Stimulated activated CD4-positive, alpha-beta T cell treated with anti-CD3 and anti-CD28 coated beads, TNF-alpha, amount 100 ng/mL, for 4 hours (primary cell): Measurements from ENCODE around the gene HNRNPD.
"Not testable (repeated sequence)": the region's sequence is repeated elsewhere in the genome, so short reads cannot be mapped to it uniquely, and the experiment has no call there.

ENCODE experiments used
- DNase-seq, 3 experiments: peaks; one replicate each; pipeline ENCODE4 v3.0.0-alpha.2; 2020; ENCODE audit warnings: low read depth in 3 of 3

The HNRNPD gene

GRCh38 chr4:82372517-82373485 is 990 bp downstream of the HNRNPD start:
- peak; percentile 45 to 52 (median 50) for DNase-seq

GRCh38 chr4:82371497-82371896 is 2.3 kb downstream of the HNRNPD start:
- DNase-seq: no peak

- no peak for DNase-seq
Observed at GRCh38 chr4:82367438-82368097, 6.2 kb downstream of the HNRNPD start.

GRCh38 chr4:82366431-82366830 is 7.4 kb downstream of the HNRNPD start:
- DNase-seq: not testable (repeated sequence)

- DNase-seq: no peak
Observed at GRCh38 chr4:82363896-82364487, 9.8 kb downstream of the HNRNPD start.

GRCh38 chr4:82362565-82362964 is 11.2 kb downstream of the HNRNPD start:
- no peak for DNase-seq

GRCh38 chr4:82360298-82361177 is 13.3 kb downstream of the HNRNPD start:
- no peak for DNase-seq

GRCh38 chr4:82358847-82359246 is 14.9 kb downstream of the HNRNPD start:
- no peak for DNase-seq

- no peak for DNase-seq
Observed at GRCh38 chr4:82357640-82358039, 16.2 kb downstream of the HNRNPD start.

- no peak for DNase-seq
Observed at GRCh38 chr4:82354788-82355187, 19.0 kb downstream of the HNRNPD start.

- DNase-seq: no peak
Observed at GRCh38 chr4:82352825-82353366, 20.9 kb downstream of the HNRNPD start.

GRCh38 chr4:82352118-82352824 is 21.5 kb downstream of the HNRNPD start:
- no peak for DNase-seq

- no peak for DNase-seq
Observed at GRCh38 chr4:82346126-82346525, 27.7 kb downstream of the HNRNPD start.

- no peak for DNase-seq
Observed at GRCh38 chr4:82335043-82335442, 38.7 kb downstream of the HNRNPD start.

- DNase-seq: not testable (repeated sequence)
Observed at GRCh38 chr4:82333641-82334040, 40.1 kb downstream of the HNRNPD start.

- no peak for DNase-seq
Observed at GRCh38 chr4:82331814-82332213, 42.0 kb downstream of the HNRNPD start.

GRCh38 chr4:82320351-82320750 is 53.4 kb downstream of the HNRNPD start:
- no peak for DNase-seq

- not testable (repeated sequence) for DNase-seq
Observed at GRCh38 chr4:82303063-82303462, 70.7 kb downstream of the HNRNPD start.
